GM12892 (cell line): ENCODE data around the gene GNA14.
"Not testable (repeated sequence)": the region's sequence is repeated elsewhere in the genome, so short reads cannot be mapped to it uniquely, and the experiment has no call there.

Experiments used
- DNase-seq: peaks from one replicate; pipeline ENCODE4 v3.0.0; 2011; ENCODE audit not compliant: insufficient read length
- FAIRE-seq: peaks from 2 replicates; lab custom pipeline; 2011; peaks lifted over from hg19 to GRCh38; lab: Jason Lieb, UNC
- POLR2A ChIP-seq: IDR thresholded peaks from 2 replicates; pipeline ENCODE4 v1.6.1; 2011; ENCODE audit warnings: low read depth, low read length, control low read depth
- POLR2AphosphoS5 ChIP-seq: IDR thresholded peaks from 2 replicates; pipeline ENCODE4 v1.6.1; 2011; ENCODE audit warnings: low read depth, low read length, control low read depth
- TAF1 ChIP-seq: IDR thresholded peaks from 2 replicates; pipeline ENCODE4 v1.6.1; 2011; ENCODE audit warnings: low read depth, mild to moderate bottlenecking, control low read depth, low read length, borderline replicate concordance

The GNA14 gene

GRCh38 chr9:77513457-77513856, 134.7 kb downstream of the GNA14 start:
- TF ChIP-seq TAF1: no peak
- no peak for TF ChIP-seq POLR2AphosphoS5
- no peak for TF ChIP-seq POLR2A
- DNase-seq (no peak), FAIRE-seq (no peak)

- DNase-seq: no peak
- FAIRE-seq: no peak
- TF ChIP-seq TAF1 (no peak), POLR2AphosphoS5 (no peak), POLR2A (no peak)
These were observed 135.2 kb downstream of the GNA14 start for GRCh38 chr9:77512876-77513275.

GRCh38 chr9:77511525-77511924, 136.6 kb downstream of the GNA14 start:
- no peak for TF ChIP-seq POLR2AphosphoS5
- TF ChIP-seq POLR2A: no peak
- TF ChIP-seq TAF1: no peak
- DNase-seq (no peak), FAIRE-seq (no peak)

GRCh38 chr9:77510666-77511065, 137.5 kb downstream of the GNA14 start:
- TF ChIP-seq POLR2AphosphoS5: no peak
- no peak for TF ChIP-seq TAF1
- no peak for TF ChIP-seq POLR2A
- DNase-seq: no peak
- no peak for FAIRE-seq

- no peak for DNase-seq
- TF ChIP-seq POLR2AphosphoS5 (no peak), TAF1 (no peak), POLR2A (no peak)
- FAIRE-seq: no peak
These were observed 139.7 kb downstream of the GNA14 start for GRCh38 chr9:77508396-77508795.

- no peak for DNase-seq
- no peak for TF ChIP-seq POLR2A
- TF ChIP-seq POLR2AphosphoS5: no peak
- no peak for TF ChIP-seq TAF1
- no peak for FAIRE-seq
These were observed 140.7 kb downstream of the GNA14 start for GRCh38 chr9:77507212-77507961.

- TF ChIP-seq TAF1: no peak
- TF ChIP-seq POLR2AphosphoS5: no peak
- TF ChIP-seq POLR2A: no peak
- DNase-seq (no peak), FAIRE-seq (no peak)
These were observed 142.9 kb downstream of the GNA14 start for GRCh38 chr9:77505232-77505631.

- FAIRE-seq (no peak), DNase-seq (no peak)
- no peak for TF ChIP-seq TAF1
- TF ChIP-seq POLR2AphosphoS5: no peak
- TF ChIP-seq POLR2A: no peak
These were observed 145.6 kb downstream of the GNA14 start for GRCh38 chr9:77502568-77502967.

GRCh38 chr9:77498891-77499290, 149.2 kb downstream of the GNA14 start:
- FAIRE-seq: no peak
- DNase-seq: no peak
- TF ChIP-seq POLR2AphosphoS5 (no peak), TAF1 (no peak), POLR2A (no peak)

GRCh38 chr9:77497322-77498198, 150.6 kb downstream of the GNA14 start:
- DNase-seq (no peak), FAIRE-seq (no peak)

GRCh38 chr9:77495834-77496671, 152.1 kb downstream of the GNA14 start:
- FAIRE-seq: no peak
- TF ChIP-seq POLR2AphosphoS5 (no peak), TAF1 (no peak), POLR2A (no peak)
- DNase-seq: no peak

More at GRCh38 chr9:77497322-77498198, 150.6 kb downstream of the GNA14 start:
- TF ChIP-seq TAF1: no peak

- not testable (repeated sequence) for FAIRE-seq, DNase-seq
These were observed 157.8 kb downstream of the GNA14 start for GRCh38 chr9:77490279-77490678.

GRCh38 chr9:77489405-77490163, 158.5 kb downstream of the GNA14 start:
- FAIRE-seq: not testable (repeated sequence)

More at GRCh38 chr9:77489405-77490163, 158.5 kb downstream of the GNA14 start:
- DNase-seq: not testable (repeated sequence)
